GM23338 (cell line): ENCODE data around the gene BCL2. TPM values are rescaled to one million over a fixed set of nuclear protein-coding genes. Genes with fewer than 3 reads are reported as not detected.

Experiments
- ATAC-seq: fragments of 200-7000 bp; cut with Tn5 transposase; 3 replicates; pipeline ENCODE4 v1.9.1; 2020
- DNase-seq: peaks from one replicate; pipeline ENCODE4 v3.0.0-alpha.2; 2015; ENCODE audit warnings: low spot score
- H2AFZ ChIP-seq: fragments of 200-600 bp; sonication (generic); 2 replicates; pipeline ENCODE4 v1.8.0; 2016; ENCODE audit warnings: antibody characterized with exemption, mild to moderate bottlenecking, moderate library complexity
- H3F3A ChIP-seq: fragments of 200-600 bp; sonication (generic); replicated peaks from 2 replicates; pipeline ENCODE4 v1.8.0; 2017; ENCODE audit warnings: antibody characterized with exemption, mixed run types, low read depth
- H3K27ac ChIP-seq: fragments of 200-600 bp; sonication (generic); 2 replicates; pipeline ENCODE4 v1.6.1; 2016; ENCODE audit warnings: low read depth
- H3K27me3 ChIP-seq: fragments of 200-600 bp; sonication (generic); 2 replicates; pipeline ENCODE4 v1.8.0; 2016; ENCODE audit warnings: mild to moderate bottlenecking, mixed run types, moderate library complexity; ENCODE audit not compliant: insufficient read depth
- H3K36me3 ChIP-seq: fragments of 200-600 bp; sonication (generic); 2 replicates; pipeline ENCODE4 v1.8.0; 2016; ENCODE audit warnings: mild to moderate bottlenecking; ENCODE audit not compliant: insufficient read depth
- H3K4me1 ChIP-seq: fragments of 200-600 bp; sonication (generic); 2 replicates; pipeline ENCODE4 v1.8.0; 2016; ENCODE audit warnings: mild to moderate bottlenecking, moderate library complexity; ENCODE audit not compliant: insufficient read depth
- H3K4me2 ChIP-seq: fragments of 200-600 bp; sonication (generic); 2 replicates; pipeline ENCODE4 v1.7.1; 2017; ENCODE audit warnings: mixed run types
- H3K4me3 ChIP-seq: fragments of 200-600 bp; sonication (generic); 2 replicates; pipeline ENCODE4 v1.6.1; 2016; ENCODE audit warnings: mixed run types
- H3K79me2 ChIP-seq: fragments of 200-600 bp; sonication (generic); replicated peaks from 2 replicates; pipeline ENCODE4 v1.8.0; 2017; ENCODE audit warnings: mild to moderate bottlenecking; ENCODE audit not compliant: insufficient read depth
- H3K9me2 ChIP-seq: fragments of 200-600 bp; sonication (generic); 2 replicates; pipeline ENCODE4 v1.8.0; 2017; ENCODE audit not compliant: insufficient read depth
- H4K20me1 ChIP-seq: fragments of 200-600 bp; sonication (generic); replicated peaks from 2 replicates; pipeline ENCODE4 v1.8.0; 2017; ENCODE audit warnings: mild to moderate bottlenecking; ENCODE audit not compliant: insufficient read depth
- H3K27ac Mint-ChIP-seq: 2 replicates; pipeline ENCODE4 v1.8.0; 2020; ENCODE audit warnings: inconsistent platforms, mild to moderate bottlenecking, moderate library complexity, mixed read lengths
- H3K27me3 Mint-ChIP-seq: 3 replicates; pipeline ENCODE4 v1.8.0; 2022; ENCODE audit warnings: low read depth, mild to moderate bottlenecking, moderate library complexity, mixed read lengths, inconsistent platforms; ENCODE audit not compliant: insufficient read depth, poor library complexity
- H3K36me3 Mint-ChIP-seq: 3 replicates; pipeline ENCODE4 v1.8.0; 2021; ENCODE audit warnings: low read depth, mild to moderate bottlenecking, inconsistent platforms, moderate library complexity, mixed read lengths
- H3K4me1 Mint-ChIP-seq: 3 replicates; pipeline ENCODE4 v1.8.0; 2020; ENCODE audit warnings: mild to moderate bottlenecking, inconsistent platforms, mixed read lengths
- H3K4me3 Mint-ChIP-seq: 3 replicates; pipeline ENCODE4 v1.8.0; 2021; ENCODE audit warnings: moderate library complexity, mild to moderate bottlenecking, inconsistent platforms, mixed read lengths
- H3K9me3 Mint-ChIP-seq: 3 replicates; pipeline ENCODE4 v1.8.0; 2020; ENCODE audit warnings: moderate library complexity, mild to moderate bottlenecking, inconsistent platforms, mixed read lengths
- CREB1 ChIP-seq: fragments of 250-450 bp; sonication (Bioruptor Pico); IDR thresholded peaks from 2 replicates; pipeline ENCODE4 v1.5.0; 2020; ENCODE audit warnings: low read depth, mild to moderate bottlenecking, moderate library complexity
- ETS1 ChIP-seq: IDR thresholded peaks from 2 replicates; pipeline ENCODE4 v1.6.1; 2016; ENCODE audit warnings: antibody characterized with exemption
- EZH2phosphoT487 ChIP-seq: fragments of 200-600 bp; sonication (generic); IDR thresholded peaks from one replicate; pipeline ENCODE4 v1.8.1; 2018; ENCODE audit warnings: antibody characterized with exemption; ENCODE audit not compliant: unreplicated experiment
- ZNF114 ChIP-seq: fragments of 250-450 bp; sonication (Bioruptor Pico); IDR thresholded peaks from 2 replicates; pipeline ENCODE4 v1.5.0; 2020; ENCODE audit warnings: mild to moderate bottlenecking, moderate library complexity
- polyA plus RNA-seq: library from polyadenylated mRNA; unstranded; fragments of >200 nt; fragmentation: Nextera tagmentation; extraction: Ambion mirVana; gene quantifications from 2 replicates; pipeline ENCODE4 v1.2.1, GENCODE V29; 2016
- total RNA-seq: library from RNA; depleted of rRNA; stranded (reverse); fragments of >200 nt; shearing (Covaris generic); gene quantifications from 2 replicates; pipeline ENCODE4 v1.2.3, GENCODE V29; 2014
- TF ChIP-seq, protein P1 (sequence below), 2 experiments: fragments of 200-600 bp in 1 of 2; sonication (generic) in 1 of 2; conservative IDR thresholded peaks; 2 replicates each; pipeline versions ENCODE4 v1.5.1 to v1.6.1; 2016 to 2017; ENCODE audit warnings: antibody characterized with exemption in 2 of 2, low read depth in 2 of 2, mild to moderate bottlenecking in 2 of 2, moderate library complexity in 1 of 2
- TF ChIP-seq, protein P2 (sequence below): fragments of 250-450 bp; sonication (Bioruptor Pico); IDR thresholded peaks from 2 replicates; pipeline ENCODE4 v1.5.0; 2020; ENCODE audit warnings: mild to moderate bottlenecking, moderate library complexity

Gene BCL2
- total and polyA plus RNA-seq, 2 experiments from 2014 or later, result 1.2 to 4.0 TPM

DNA sequence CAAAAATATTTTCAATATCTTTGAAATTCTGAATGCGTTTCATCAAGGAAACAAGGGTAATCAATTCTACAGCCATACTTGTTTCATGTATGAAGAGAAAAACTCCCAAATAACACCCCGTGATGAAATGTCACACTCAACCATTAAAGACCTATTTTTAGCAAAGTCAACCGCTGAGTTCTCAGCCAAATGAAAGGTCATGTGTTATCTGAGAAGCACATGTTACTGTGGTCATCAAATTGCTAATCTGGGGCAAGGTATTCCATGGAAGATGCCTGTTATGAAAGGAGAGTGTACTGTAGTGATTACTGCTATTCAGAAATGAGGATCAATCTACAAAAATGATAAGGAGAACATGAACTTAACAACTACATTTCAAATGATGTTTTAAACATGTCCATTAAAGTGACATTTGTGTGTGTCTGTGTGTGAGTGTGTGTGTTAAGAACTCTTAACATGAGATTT, 126.7 kb downstream of the BCL2 start:
- Mint-ChIP-seq H3K4me1 (no peaks in the 10 kb centered on the region; the same call in 2 of the 3 replicates), H3K27me3 (peaks cover 1% of the 10 kb centered on the region), H3K4me3 (no peak overlapping the region), H3K27ac (no peak overlapping the region; the same call in 1 of the 2 replicates), H3K36me3 (no peaks in the 10 kb centered on the region), H3K9me3 (no peaks in the 10 kb centered on the region)
- no peaks in the 10 kb centered on the region for H3K79me2 ChIP-seq
- no peak for TF ChIP-seq CREB1 (CRISPR knock-in tag)
- TF ChIP-seq ZNF114 (CRISPR knock-in tag), result no peak
- TF ChIP-seq, protein P1, sequence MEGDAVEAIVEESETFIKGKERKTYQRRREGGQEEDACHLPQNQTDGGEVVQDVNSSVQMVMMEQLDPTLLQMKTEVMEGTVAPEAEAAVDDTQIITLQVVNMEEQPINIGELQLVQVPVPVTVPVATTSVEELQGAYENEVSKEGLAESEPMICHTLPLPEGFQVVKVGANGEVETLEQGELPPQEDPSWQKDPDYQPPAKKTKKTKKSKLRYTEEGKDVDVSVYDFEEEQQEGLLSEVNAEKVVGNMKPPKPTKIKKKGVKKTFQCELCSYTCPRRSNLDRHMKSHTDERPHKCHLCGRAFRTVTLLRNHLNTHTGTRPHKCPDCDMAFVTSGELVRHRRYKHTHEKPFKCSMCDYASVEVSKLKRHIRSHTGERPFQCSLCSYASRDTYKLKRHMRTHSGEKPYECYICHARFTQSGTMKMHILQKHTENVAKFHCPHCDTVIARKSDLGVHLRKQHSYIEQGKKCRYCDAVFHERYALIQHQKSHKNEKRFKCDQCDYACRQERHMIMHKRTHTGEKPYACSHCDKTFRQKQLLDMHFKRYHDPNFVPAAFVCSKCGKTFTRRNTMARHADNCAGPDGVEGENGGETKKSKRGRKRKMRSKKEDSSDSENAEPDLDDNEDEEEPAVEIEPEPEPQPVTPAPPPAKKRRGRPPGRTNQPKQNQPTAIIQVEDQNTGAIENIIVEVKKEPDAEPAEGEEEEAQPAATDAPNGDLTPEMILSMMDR (conservative IDR thresholded peaks at IDR 0.05; ENCODE audit: low read depth in 2 of 2), result no peak
- TF ChIP-seq, protein P2, sequence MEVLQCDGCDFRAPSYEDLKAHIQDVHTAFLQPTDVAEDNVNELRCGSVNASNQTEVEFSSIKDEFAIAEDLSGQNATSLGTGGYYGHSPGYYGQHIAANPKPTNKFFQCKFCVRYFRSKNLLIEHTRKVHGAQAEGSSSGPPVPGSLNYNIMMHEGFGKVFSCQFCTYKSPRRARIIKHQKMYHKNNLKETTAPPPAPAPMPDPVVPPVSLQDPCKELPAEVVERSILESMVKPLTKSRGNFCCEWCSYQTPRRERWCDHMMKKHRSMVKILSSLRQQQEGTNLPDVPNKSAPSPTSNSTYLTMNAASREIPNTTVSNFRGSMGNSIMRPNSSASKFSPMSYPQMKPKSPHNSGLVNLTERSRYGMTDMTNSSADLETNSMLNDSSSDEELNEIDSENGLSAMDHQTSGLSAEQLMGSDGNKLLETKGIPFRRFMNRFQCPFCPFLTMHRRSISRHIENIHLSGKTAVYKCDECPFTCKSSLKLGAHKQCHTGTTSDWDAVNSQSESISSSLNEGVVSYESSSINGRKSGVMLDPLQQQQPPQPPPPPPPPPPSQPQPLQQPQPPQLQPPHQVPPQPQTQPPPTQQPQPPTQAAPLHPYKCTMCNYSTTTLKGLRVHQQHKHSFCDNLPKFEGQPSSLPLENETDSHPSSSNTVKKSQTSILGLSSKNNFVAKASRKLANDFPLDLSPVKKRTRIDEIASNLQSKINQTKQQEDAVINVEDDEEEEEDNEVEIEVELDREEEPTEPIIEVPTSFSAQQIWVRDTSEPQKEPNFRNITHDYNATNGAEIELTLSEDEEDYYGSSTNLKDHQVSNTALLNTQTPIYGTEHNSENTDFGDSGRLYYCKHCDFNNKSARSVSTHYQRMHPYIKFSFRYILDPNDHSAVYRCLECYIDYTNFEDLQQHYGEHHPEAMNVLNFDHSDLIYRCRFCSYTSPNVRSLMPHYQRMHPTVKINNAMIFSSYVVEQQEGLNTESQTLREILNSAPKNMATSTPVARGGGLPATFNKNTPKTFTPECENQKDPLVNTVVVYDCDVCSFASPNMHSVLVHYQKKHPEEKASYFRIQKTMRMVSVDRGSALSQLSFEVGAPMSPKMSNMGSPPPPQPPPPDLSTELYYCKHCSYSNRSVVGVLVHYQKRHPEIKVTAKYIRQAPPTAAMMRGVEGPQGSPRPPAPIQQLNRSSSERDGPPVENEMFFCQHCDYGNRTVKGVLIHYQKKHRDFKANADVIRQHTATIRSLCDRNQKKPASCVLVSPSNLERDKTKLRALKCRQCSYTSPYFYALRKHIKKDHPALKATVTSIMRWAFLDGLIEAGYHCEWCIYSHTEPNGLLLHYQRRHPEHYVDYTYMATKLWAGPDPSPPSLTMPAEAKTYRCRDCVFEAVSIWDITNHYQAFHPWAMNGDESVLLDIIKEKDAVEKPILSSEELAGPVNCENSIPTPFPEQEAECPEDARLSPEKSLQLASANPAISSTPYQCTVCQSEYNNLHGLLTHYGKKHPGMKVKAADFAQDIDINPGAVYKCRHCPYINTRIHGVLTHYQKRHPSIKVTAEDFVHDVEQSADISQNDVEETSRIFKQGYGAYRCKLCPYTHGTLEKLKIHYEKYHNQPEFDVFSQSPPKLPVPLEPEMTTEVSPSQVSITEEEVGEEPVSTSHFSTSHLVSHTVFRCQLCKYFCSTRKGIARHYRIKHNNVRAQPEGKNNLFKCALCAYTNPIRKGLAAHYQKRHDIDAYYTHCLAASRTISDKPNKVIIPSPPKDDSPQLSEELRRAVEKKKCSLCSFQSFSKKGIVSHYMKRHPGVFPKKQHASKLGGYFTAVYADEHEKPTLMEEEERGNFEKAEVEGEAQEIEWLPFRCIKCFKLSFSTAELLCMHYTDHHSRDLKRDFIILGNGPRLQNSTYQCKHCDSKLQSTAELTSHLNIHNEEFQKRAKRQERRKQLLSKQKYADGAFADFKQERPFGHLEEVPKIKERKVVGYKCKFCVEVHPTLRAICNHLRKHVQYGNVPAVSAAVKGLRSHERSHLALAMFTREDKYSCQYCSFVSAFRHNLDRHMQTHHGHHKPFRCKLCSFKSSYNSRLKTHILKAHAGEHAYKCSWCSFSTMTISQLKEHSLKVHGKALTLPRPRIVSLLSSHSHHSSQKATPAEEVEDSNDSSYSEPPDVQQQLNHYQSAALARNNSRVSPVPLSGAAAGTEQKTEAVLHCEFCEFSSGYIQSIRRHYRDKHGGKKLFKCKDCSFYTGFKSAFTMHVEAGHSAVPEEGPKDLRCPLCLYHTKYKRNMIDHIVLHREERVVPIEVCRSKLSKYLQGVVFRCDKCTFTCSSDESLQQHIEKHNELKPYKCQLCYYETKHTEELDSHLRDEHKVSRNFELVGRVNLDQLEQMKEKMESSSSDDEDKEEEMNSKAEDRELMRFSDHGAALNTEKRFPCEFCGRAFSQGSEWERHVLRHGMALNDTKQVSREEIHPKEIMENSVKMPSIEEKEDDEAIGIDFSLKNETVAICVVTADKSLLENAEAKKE (CRISPR knock-in tag), result no peak
- no peak for TF ChIP-seq ETS1
- no peak for TF ChIP-seq EZH2phosphoT487
- no peak overlapping the region for H2AFZ ChIP-seq
- no peaks in the 10 kb centered on the region for H3K4me1 ChIP-seq
- H3K4me2 ChIP-seq, result no peak overlapping the region
- ATAC-seq (no peak), DNase-seq (no peak)
- no peaks in the 10 kb centered on the region for H3K36me3 ChIP-seq
- H3F3A ChIP-seq, result no peaks in the 10 kb centered on the region
- H3K4me3 ChIP-seq, result no peak overlapping the region
- no peaks in the 10 kb centered on the region for H3K9me2 ChIP-seq
- H4K20me1 ChIP-seq, result no peaks in the 10 kb centered on the region
- H3K27me3 ChIP-seq, result no peaks in the 10 kb centered on the region
- no peak overlapping the region for H3K27ac ChIP-seq
